IMR-90 (cell line): ENCODE results near the gene ITPKC. TPM values are rescaled to one million over a fixed set of nuclear protein-coding genes. Genes with fewer than 3 reads are reported as not detected.

Experiments used
- ATAC-seq: fragments of 200-7000 bp; cut with Tn5 transposase; 2 replicates; pipeline ENCODE4 v1.9.1; 2020; ENCODE audit warnings: low read depth, mild to moderate bottlenecking, moderate library complexity
- BruUV-seq: library from RNA; stranded (reverse); fragments of 400-500 nt; replicated peaks from 2 replicates; lab custom pipeline; 2021; lab: Mats Ljungman, UMichigan
- CTCF ChIA-PET: fragments of 300-600 bp; formaldehyde crosslinking; extraction: SDS; loops from one replicate; lab custom pipeline; 2021; ENCODE audit warnings: antibody characterized with exemption; lab: Yijun Ruan, JAX
- POLR2A ChIA-PET: fragments of 300-600 bp; sonication (Branson Sonifier 250); formaldehyde crosslinking; loops from one replicate; lab custom pipeline; 2022; ENCODE audit warnings: antibody characterized with exemption; ENCODE audit not compliant: unreplicated experiment; lab: Charles Lee
- DNase-seq: peaks from one replicate; pipeline ENCODE4 v3.0.0; 2013
- H2AFZ ChIP-seq: replicated peaks from 2 replicates; pipeline ENCODE3; 2013; ENCODE audit warnings: low read length, mild to moderate bottlenecking; ENCODE audit not compliant: poor library complexity
- H2AK5ac ChIP-seq: 2 replicates; pipeline ENCODE4 v1.6.1; 2013; ENCODE audit warnings: low read depth, low read length, inconsistent platforms
- H2AK9ac ChIP-seq: replicated peaks from 2 replicates; pipeline ENCODE3; 2013; ENCODE audit warnings: mild to moderate bottlenecking, low read depth, low read length, moderate library complexity; ENCODE audit not compliant: poor library complexity
- H2BK120ac ChIP-seq: 2 replicates; pipeline ENCODE4 v1.6.1; 2013; ENCODE audit warnings: low read depth, low read length, inconsistent platforms
- H2BK15ac ChIP-seq: 3 replicates; pipeline ENCODE4 v1.6.1; 2013; ENCODE audit warnings: low read depth, low read length, inconsistent platforms
- H2BK20ac ChIP-seq: 2 replicates; pipeline ENCODE4 v1.6.1; 2013; ENCODE audit warnings: low read depth, mild to moderate bottlenecking, inconsistent platforms, low read length, moderate library complexity
- H2BK5ac ChIP-seq: 2 replicates; pipeline ENCODE4 v1.6.1; 2013; ENCODE audit warnings: mild to moderate bottlenecking, low read depth, low read length, inconsistent platforms; ENCODE audit not compliant: poor library complexity, severe bottlenecking
- H3K14ac ChIP-seq: replicated peaks from 2 replicates; pipeline ENCODE4 v1.6.1; 2013; ENCODE audit warnings: low read depth, low read length, inconsistent platforms
- H3K18ac ChIP-seq: 2 replicates; pipeline ENCODE4 v1.6.1; 2013; ENCODE audit warnings: low read depth, low read length, control low read depth
- H3K23ac ChIP-seq: 2 replicates; pipeline ENCODE4 v1.6.1; 2013; ENCODE audit warnings: low read depth, low read length, inconsistent platforms
- H3K27ac ChIP-seq: 2 replicates; pipeline ENCODE4 v1.5.1; 2013; ENCODE audit warnings: mild to moderate bottlenecking, control low read depth, low read length; ENCODE audit not compliant: insufficient read depth
- H3K27me3 ChIP-seq: 2 replicates; pipeline ENCODE4 v1.6.1; 2013; ENCODE audit warnings: low read length; ENCODE audit not compliant: control insufficient read depth, insufficient read depth
- H3K36me3 ChIP-seq: 2 replicates; pipeline ENCODE4 v1.6.1; 2013; ENCODE audit warnings: low read length, mixed read lengths; ENCODE audit not compliant: control insufficient read depth, insufficient read depth
- H3K4ac ChIP-seq: 2 replicates; pipeline ENCODE4 v1.6.1; 2013; ENCODE audit warnings: low read depth, low read length, inconsistent platforms
- H3K4me1 ChIP-seq: 2 replicates; pipeline ENCODE4 v1.6.1; 2013; ENCODE audit warnings: low read length, mixed read lengths; ENCODE audit not compliant: control insufficient read depth, insufficient read depth
- H3K4me2 ChIP-seq: 2 replicates; pipeline ENCODE4 v1.6.1; 2013; ENCODE audit warnings: low read depth, mild to moderate bottlenecking, control low read depth, low read length, moderate library complexity
- H3K4me3 ChIP-seq: 2 replicates; pipeline ENCODE4 v1.5.1; 2013; ENCODE audit warnings: low read depth, mild to moderate bottlenecking, control low read depth, low read length, moderate library complexity; ENCODE audit not compliant: insufficient read depth
- H3K56ac ChIP-seq: 2 replicates; pipeline ENCODE4 v1.6.1; 2013; ENCODE audit warnings: low read length, inconsistent platforms; ENCODE audit not compliant: insufficient read depth; ENCODE audit errors: extremely low read depth
- H3K79me1 ChIP-seq, 2 experiments: 2 replicates each; pipeline ENCODE4 v1.6.1; 2013; ENCODE audit warnings: low read length in 2 of 2, inconsistent platforms in 1 of 2, low read depth in 1 of 2
- H3K9ac ChIP-seq: 2 replicates; pipeline ENCODE4 v1.6.1; 2013; ENCODE audit warnings: low read depth, low read length, control low read depth
- H3K9me1 ChIP-seq: 2 replicates; pipeline ENCODE4 v1.6.1; 2013; ENCODE audit warnings: low read length, inconsistent platforms; ENCODE audit not compliant: insufficient read depth
- H3K9me3 ChIP-seq: 2 replicates; pipeline ENCODE4 v1.6.1; 2013; ENCODE audit warnings: low read length; ENCODE audit not compliant: control insufficient read depth, insufficient read depth
- H4K20me1 ChIP-seq: 2 replicates; pipeline ENCODE4 v1.6.1; 2013; ENCODE audit warnings: low read length, inconsistent platforms; ENCODE audit not compliant: insufficient read depth
- H4K5ac ChIP-seq: 2 replicates; pipeline ENCODE4 v1.6.1; 2013; ENCODE audit warnings: mild to moderate bottlenecking, low read depth, low read length, control low read depth
- H4K8ac ChIP-seq, 2 experiments: 2 replicates each; pipeline ENCODE4 v1.6.1; 2013; ENCODE audit warnings: low read depth in 2 of 2, low read length in 2 of 2, control low read depth in 1 of 2, inconsistent platforms in 1 of 2
- H4K91ac ChIP-seq: 2 replicates; pipeline ENCODE4 v1.6.1; 2013; ENCODE audit warnings: low read depth, low read length, inconsistent platforms; ENCODE audit not compliant: insufficient read depth
- CEBPB ChIP-seq: IDR thresholded peaks from 2 replicates; pipeline ENCODE4 v1.6.1; 2012; ENCODE audit warnings: low read depth, low read length, improper control_type of control experiment
- CHD1 ChIP-seq: IDR thresholded peaks from 2 replicates; pipeline ENCODE4 v1.6.1; 2012; ENCODE audit warnings: low read depth, low read length, improper control_type of control experiment
- CTCF ChIP-seq: conservative IDR thresholded peaks from 2 replicates; pipeline ENCODE4 v1.5.1; 2012; ENCODE audit warnings: mild to moderate bottlenecking, low read depth, low read length, improper control_type of control experiment
- ELK1 ChIP-seq: fragments of 150-350 bp; IDR thresholded peaks from 2 replicates; pipeline ENCODE4 v1.6.1; 2016; ENCODE audit warnings: low read depth, mild to moderate bottlenecking, low read length, moderate library complexity, borderline replicate concordance
- FOS ChIP-seq: fragments of 150-350 bp; IDR thresholded peaks from 2 replicates; pipeline ENCODE4 v1.6.1; 2016; ENCODE audit warnings: low read depth, low read length
- MAFK ChIP-seq: IDR thresholded peaks from 2 replicates; pipeline ENCODE4 v1.6.1; 2012; ENCODE audit warnings: low read depth, low read length, improper control_type of control experiment
- MXI1 ChIP-seq: IDR thresholded peaks from 2 replicates; pipeline ENCODE4 v1.6.1; 2012; ENCODE audit warnings: low read depth, mild to moderate bottlenecking, low read length, moderate library complexity, borderline replicate concordance
- NFE2L2 ChIP-seq: fragments of 150-350 bp; IDR thresholded peaks from 2 replicates; pipeline ENCODE4 v1.6.1; 2016; ENCODE audit warnings: low read depth, mild to moderate bottlenecking, low read length
- POLR2A ChIP-seq: IDR thresholded peaks from 2 replicates; pipeline ENCODE4 v1.6.1; 2012; ENCODE audit warnings: mild to moderate bottlenecking, low read depth, low read length
- RAD21 ChIP-seq: IDR thresholded peaks from 2 replicates; pipeline ENCODE4 v1.6.1; 2012; ENCODE audit warnings: low read length, improper control_type of control experiment
- SMC3 ChIP-seq: fragments of 150-350 bp; IDR thresholded peaks from 2 replicates; pipeline ENCODE4 v1.6.1; 2016; ENCODE audit warnings: low read depth, mild to moderate bottlenecking, antibody characterized with exemption, low read length, moderate library complexity
- WGBS, 2 experiments: methylation state at CpG; one replicate each; pipeline versions ENCODE4 v1.1.5 to v1.1.7; 2013; ENCODE audit warnings: missing lambda C conversion rate in 2 of 2; ENCODE audit not compliant: insufficient read length in 1 of 2; ENCODE audit errors: extremely low coverage in 2 of 2; 5-methylcytosine and 5-hydroxymethylcytosine counted together
- dilution Hi-C: fragments of 300-500 bp; cut with HindIII; formaldehyde crosslinking; loops from one replicate; pipeline ENCODE4 v1.14.3; 2018; ENCODE audit warnings: low sequenced_read_pairs; ENCODE audit not compliant: unreplicated experiment
- in situ Hi-C: fragments of 300-500 bp; cut with MboI; formaldehyde crosslinking; loops from 3 replicates; pipeline ENCODE4 v1.14.3; 2019; ENCODE audit warnings: low sequenced_read_pairs, inconsistent platforms, mixed read lengths
- intact Hi-C: fragments of 100-400 bp; cut with micrococcal nuclease; formaldehyde crosslinking; loops from 2 replicates; pipeline ENCODE4 v1.10.0; 2022
- polyA plus RNA-seq, 3 experiments: library from polyadenylated mRNA; depleted of rRNA; stranded (reverse); fragments of >200 nt; gene quantifications; 2 replicates each; pipeline ENCODE4 v1.2.3, GENCODE V29; 2012; ENCODE audit warnings: low replicate concordance in 1 of 3
- total RNA-seq: library from RNA; depleted of rRNA; stranded (reverse); fragments of >200 nt; gene quantifications from 2 replicates; pipeline ENCODE4 v1.2.3, GENCODE V29; 2012
- TF ChIP-seq, protein P1 (sequence below): fragments of 150-350 bp; IDR thresholded peaks from 2 replicates; pipeline ENCODE4 v1.6.1; 2017; ENCODE audit warnings: mild to moderate bottlenecking, antibody characterized with exemption, low read length, low read depth

ITPKC gene
- total and polyA plus RNA-seq, 2 of the 4 experiments (the other 2 are of a cell fraction), result 7.7 to 9.4 TPM

- peak; percentile 5; the same call in 1 of the 2 replicates for TF ChIP-seq FOS
These were observed 856 bp upstream of the ITPKC start (continued) for GRCh38 chr19:40716031-40716481.

- Histone ChIP-seq H3K27ac (peak overlapping the region; percentile 96), H3K56ac (peak overlapping the region; percentile 79), H3K9ac (peak overlapping the region; percentile 97), H4K91ac (peak overlapping the region; percentile 77), H3K4ac (peak overlapping the region; percentile 69), H2BK20ac (no peak overlapping the region), H2AFZ (peak overlapping the region; percentile 82), H3K4me2 (peak overlapping the region; percentile 91), H2AK9ac (peak overlapping the region; percentile 90), H4K5ac (peak overlapping the region; percentile 84), H4K20me1 (peaks cover 20% of the 10 kb centered on the region; the same call in 1 of the 2 replicates), H3K18ac (peak overlapping the region; percentile 70), H3K36me3 (peaks cover 9% of the 10 kb centered on the region; the same call in 1 of the 2 replicates), H3K23ac (peak overlapping the region; percentile 97), H3K79me1 (peaks cover 16 to 68% of the 10 kb centered on the region in 2 experiments), H3K27me3 (no peaks in the 10 kb centered on the region), H2BK15ac (peak overlapping the region; percentile 19; the same call in 1 of the 3 replicates), H3K4me3 (peak overlapping the region; percentile 86), H2BK120ac (peak overlapping the region; percentile 49; the same call in 1 of the 2 replicates), H3K4me1 (peaks cover 11% of the 10 kb centered on the region), H3K14ac (peak overlapping the region; percentile 82), H4K8ac (peak overlapping the region; percentile 55 to 70; a peak in 3 of 4 replicates), H2AK5ac (peak overlapping the region; percentile 86), H3K9me3 (no peaks in the 10 kb centered on the region), H3K9me1 (peaks cover 15% of the 10 kb centered on the region; the same call in 1 of the 2 replicates), H2BK5ac (peak overlapping the region; percentile 83)
- dilution Hi-C loops, result no loop called here
- no peak for DNase-seq
- CTCF ChIA-PET, result interaction anchor here (0.9 kb wide), 1 partner anchor 28 kb away, joined by 4 read pairs; no protein-coding TSS in a partner anchor
- intact Hi-C loops, result loop anchor here (2.0 to 5.0 kb wide), 2 partner anchors 33 to 80 kb away; partner anchors contain the start of genes ACTMAP, EGLN2 and SNRPA
- WGBS, 2 experiments, result 0% methylated on average over 13 of the region's 20 CpGs; no CpG with 5 or more reads in 1 of the 2 experiments
- BruUV-seq, result TSS peak; percentile 60
- ATAC-seq, result no peak
- in situ Hi-C loops, result no loop called here
- POLR2A ChIA-PET, result no interaction called here
- TF ChIP-seq RAD21 (no peak), SMC3 (no peak), CTCF (no peak), CHD1 (no peak), MXI1 (no peak), FOS (no peak), ELK1 (no peak), POLR2A (no peak; the same call in 1 of the 2 replicates), CEBPB (no peak), NFE2L2 (no peak), MAFK (no peak)
- TF ChIP-seq, protein P1, sequence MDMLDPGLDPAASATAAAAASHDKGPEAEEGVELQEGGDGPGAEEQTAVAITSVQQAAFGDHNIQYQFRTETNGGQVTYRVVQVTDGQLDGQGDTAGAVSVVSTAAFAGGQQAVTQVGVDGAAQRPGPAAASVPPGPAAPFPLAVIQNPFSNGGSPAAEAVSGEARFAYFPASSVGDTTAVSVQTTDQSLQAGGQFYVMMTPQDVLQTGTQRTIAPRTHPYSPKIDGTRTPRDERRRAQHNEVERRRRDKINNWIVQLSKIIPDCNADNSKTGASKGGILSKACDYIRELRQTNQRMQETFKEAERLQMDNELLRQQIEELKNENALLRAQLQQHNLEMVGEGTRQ, result no peak
These were observed 490 bp downstream of the ITPKC start for GRCh38 chr19:40717325-40717879.
